GM12892 (cell line): ENCODE results near the gene ACTR3.

ENCODE experiments used
- POLR2A ChIP-seq: IDR thresholded peaks from 2 replicates; pipeline ENCODE4 v1.6.1; 2011; ENCODE audit warnings: low read depth, low read length, control low read depth
- TAF1 ChIP-seq: IDR thresholded peaks from 2 replicates; pipeline ENCODE4 v1.6.1; 2011; ENCODE audit warnings: low read depth, mild to moderate bottlenecking, control low read depth, low read length, borderline replicate concordance

DNA sequence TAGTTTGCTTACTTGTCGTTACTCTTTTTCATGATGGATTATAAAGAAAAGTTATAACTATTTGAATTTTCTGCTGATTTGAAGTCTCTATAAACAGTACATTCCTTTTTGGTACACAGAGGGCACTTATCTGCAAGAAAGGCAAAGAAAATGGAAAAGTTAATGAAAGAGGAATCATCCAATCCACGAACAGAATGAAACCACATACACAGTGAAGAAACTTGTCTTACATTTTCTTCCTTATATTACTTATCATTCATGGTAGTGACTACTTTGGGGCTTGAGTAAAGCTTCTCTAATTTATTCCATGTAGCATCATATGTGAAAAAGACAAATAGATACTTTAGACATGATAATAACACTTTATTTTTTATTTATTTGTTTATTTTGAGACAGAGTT, 14.8 kb upstream of the ACTR3 start:
- no peak for TF ChIP-seq POLR2A
- no peak for TF ChIP-seq TAF1
